ENCODE results near the gene HDAC8. TPM values are rescaled to one million over a fixed set of nuclear protein-coding genes. Genes with fewer than 3 reads are reported as not detected.

The HDAC8 gene
- total RNA-seq, 1 experiment from 2014 or later: 21.4 TPM

GRCh38 chrX:72301781-72302180, 270.9 kb downstream of the HDAC8 start:
- H3K4me1 ChIP-seq (ENCODE audit: insufficient read depth, low read length): no peaks in the 10 kb centered on the region
- H2BK12ac ChIP-seq (ENCODE audit: insufficient read length, low read depth, low read length): no peak overlapping the region
- no peak overlapping the region for H2BK15ac ChIP-seq (ENCODE audit: low read depth, low read length)
- no peak overlapping the region for H3T11ph ChIP-seq (ENCODE audit: low read length)
- no peak overlapping the region for H3K9ac ChIP-seq (ENCODE audit: extremely low read depth, insufficient read length, low read length)
- H2AFZ ChIP-seq (ENCODE audit: low read length): no peak overlapping the region
- no peaks in the 10 kb centered on the region for H3K79me1 ChIP-seq (ENCODE audit: insufficient read depth, low read depth, low read length, poor library complexity, severe bottlenecking)
- no peak for TF ChIP-seq CTCF (conservative IDR thresholded peaks at IDR 0.05)
- peaks cover 5 to 6% of the 10 kb centered on the region in 2 experiments; a peak in 2 of 4 replicates for H3K4me1 Mint-ChIP-seq
- no peak overlapping the region for H3K14ac ChIP-seq (ENCODE audit: insufficient read depth, low read length)
- no peak overlapping the region for H2AK5ac ChIP-seq (ENCODE audit: insufficient read length, low read length)
- no peak overlapping the region for H4K5ac ChIP-seq (ENCODE audit: insufficient read length, low read depth, low read length)
- H3K27ac Mint-ChIP-seq: no peak overlapping the region
- peaks cover 13% of the 10 kb centered on the region for H3K9me3 ChIP-seq (ENCODE audit: control insufficient read depth, low read depth, low read length)
- H3K23me2 ChIP-seq (ENCODE audit: insufficient read length, low read depth, low read length, poor library complexity, severe bottlenecking): peaks cover 11% of the 10 kb centered on the region
- H3K27me3 Mint-ChIP-seq (ENCODE audit: low read depth): peaks cover 73% of the 10 kb centered on the region
- no peak overlapping the region for H3K18ac ChIP-seq (ENCODE audit: insufficient read length, low read depth, low read length)
- H2BK5ac ChIP-seq (ENCODE audit: insufficient read length, low read length): no peak overlapping the region
- H4K20me1 ChIP-seq (ENCODE audit: control insufficient read depth, insufficient read depth, insufficient read length): no peaks in the 10 kb centered on the region
- no peak overlapping the region for H3K4me3 Mint-ChIP-seq
- H4K91ac ChIP-seq (ENCODE audit: insufficient read length, low read depth, low read length): no peak overlapping the region
- H4K8ac ChIP-seq (replicated peaks; ENCODE audit: insufficient read length, low read depth, low read length): no peak overlapping the region
- DNase-seq: no peak
- H3K36me3 Mint-ChIP-seq (ENCODE audit: insufficient read depth in 1 of 3, low read depth in 3 of 3): peaks cover 0 to 7% (median 6%) of the 10 kb centered on the region in 3 experiments; a peak in 5 of 7 replicates
- H3K4ac ChIP-seq (ENCODE audit: low read depth, low read length): no peak overlapping the region
- H3K23ac ChIP-seq (ENCODE audit: insufficient read length, low read depth, low read length): no peak overlapping the region
- H3K79me2 ChIP-seq (ENCODE audit: insufficient read depth, low read length): no peaks in the 10 kb centered on the region
- H3K27ac ChIP-seq (ENCODE audit: insufficient read length, low read depth, low read length): no peak overlapping the region
- no peak overlapping the region for H3K4me2 ChIP-seq (ENCODE audit: insufficient read depth, insufficient read length, low read length)
- peaks cover 37% of the 10 kb centered on the region for H3K27me3 ChIP-seq (ENCODE audit: insufficient read depth, low read length)
- H3K9me3 Mint-ChIP-seq: peaks cover 69 to 75% of the 10 kb centered on the region in 2 experiments
- no peak overlapping the region for H3K56ac ChIP-seq (ENCODE audit: insufficient read length, low read depth, low read length)
- no peak overlapping the region for H2BK120ac ChIP-seq (ENCODE audit: low read depth, low read length, poor library complexity, severe bottlenecking)
- H2BK20ac ChIP-seq (ENCODE audit: low read depth, low read length, poor library complexity, severe bottlenecking): no peak overlapping the region
- WGBS (ENCODE audit: extremely low coverage, insufficient read length, low lambda C conversion rate): no CpG with 5 or more reads among the region's 9 CpGs
